HCT116 (cell line): ENCODE results near the gene SLA2.

ENCODE experiments used
- CEBPB ChIP-seq: IDR thresholded peaks from 2 replicates; pipeline ENCODE4 v1.6.1; 2012; ENCODE audit warnings: low read depth
- EZH2 ChIP-seq: fragments of 200-600 bp; sonication (generic); IDR thresholded peaks from 2 replicates; pipeline ENCODE4 v1.6.1; 2017; ENCODE audit warnings: antibody characterized with exemption, mixed run types
- EZH2phosphoT487 ChIP-seq: fragments of 200-600 bp; IDR thresholded peaks from 2 replicates; pipeline ENCODE4 v1.6.1; 2018; ENCODE audit warnings: antibody characterized with exemption, borderline replicate concordance
- JUND ChIP-seq: IDR thresholded peaks from 2 replicates; pipeline ENCODE4 v1.6.1; 2012
- POLR2A ChIP-seq: IDR thresholded peaks from 2 replicates; pipeline ENCODE4 v1.7.0; 2011; ENCODE audit warnings: borderline replicate concordance; ENCODE audit not compliant: insufficient read depth, insufficient read length; ENCODE audit errors: extremely low read depth
- RAD21 ChIP-seq: IDR thresholded peaks from 2 replicates; pipeline ENCODE4 v1.6.1; 2012; ENCODE audit warnings: low read depth, mild to moderate bottlenecking
- ZFX ChIP-seq: fragments of 450-650 bp; IDR thresholded peaks from 2 replicates; pipeline ENCODE4 v1.6.1; 2017
- TF ChIP-seq, protein P1 (sequence below): IDR thresholded peaks from 2 replicates; pipeline ENCODE4 v1.6.1; 2012
- TF ChIP-seq, protein P2 (sequence below), 3 experiments: fragments of 200-600 bp in 1 of 3; sonication (generic) in 1 of 3; IDR thresholded peaks in 2 of 3; conservative IDR thresholded peaks in 1 of 3; 2 replicates each; pipeline ENCODE4 v1.5.1; 2012 to 2017; ENCODE audit warnings: low read depth in 2 of 3, low read length in 2 of 3, antibody characterized with exemption in 1 of 3, borderline replicate concordance in 1 of 3, control low read depth in 1 of 3, mild to moderate bottlenecking in 1 of 3, mixed read lengths in 1 of 3, mixed run types in 1 of 3, moderate library complexity in 1 of 3; ENCODE audit not compliant: insufficient read depth in 1 of 3

DNA sequence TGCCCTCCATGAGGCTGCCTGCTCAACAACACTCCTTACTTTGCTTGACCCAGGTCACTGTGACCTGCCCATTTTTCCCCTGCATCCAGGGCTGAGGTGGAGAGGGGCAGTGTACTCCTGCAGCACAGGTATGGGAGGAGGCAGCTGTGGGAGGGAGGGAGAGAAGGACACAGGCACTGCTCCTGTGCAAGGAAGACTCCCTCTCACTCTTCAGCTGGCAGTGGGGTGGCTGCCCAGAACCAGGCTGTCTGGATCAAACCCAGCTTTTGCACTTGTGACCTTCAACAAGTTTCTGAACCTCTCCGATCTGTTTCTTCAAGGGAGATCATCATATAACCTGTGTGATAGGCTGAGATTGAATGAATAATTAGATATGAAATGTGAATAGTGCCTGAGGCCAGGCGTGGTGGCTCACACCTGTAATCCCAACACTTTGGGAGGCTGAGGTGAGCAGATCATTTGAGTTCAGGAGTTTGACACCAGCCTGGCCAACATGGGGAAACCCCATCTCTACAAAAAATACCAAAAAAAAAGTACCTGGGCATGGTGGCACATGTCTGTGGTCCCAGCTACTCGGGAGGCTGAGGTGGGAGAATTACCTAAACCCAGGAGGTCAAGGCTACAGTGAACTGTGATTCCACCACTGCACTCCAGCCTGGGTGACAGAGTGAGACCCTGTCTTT is 58.5 kb downstream of the SLA2 start:
- TF ChIP-seq POLR2A (no peak), ZFX (no peak), RAD21 (no peak), CEBPB (no peak), EZH2 (no peak), EZH2phosphoT487 (no peak), JUND (no peak)
- TF ChIP-seq, protein P1, sequence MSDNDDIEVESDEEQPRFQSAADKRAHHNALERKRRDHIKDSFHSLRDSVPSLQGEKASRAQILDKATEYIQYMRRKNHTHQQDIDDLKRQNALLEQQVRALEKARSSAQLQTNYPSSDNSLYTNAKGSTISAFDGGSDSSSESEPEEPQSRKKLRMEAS = no peak
- TF ChIP-seq, protein P2, sequence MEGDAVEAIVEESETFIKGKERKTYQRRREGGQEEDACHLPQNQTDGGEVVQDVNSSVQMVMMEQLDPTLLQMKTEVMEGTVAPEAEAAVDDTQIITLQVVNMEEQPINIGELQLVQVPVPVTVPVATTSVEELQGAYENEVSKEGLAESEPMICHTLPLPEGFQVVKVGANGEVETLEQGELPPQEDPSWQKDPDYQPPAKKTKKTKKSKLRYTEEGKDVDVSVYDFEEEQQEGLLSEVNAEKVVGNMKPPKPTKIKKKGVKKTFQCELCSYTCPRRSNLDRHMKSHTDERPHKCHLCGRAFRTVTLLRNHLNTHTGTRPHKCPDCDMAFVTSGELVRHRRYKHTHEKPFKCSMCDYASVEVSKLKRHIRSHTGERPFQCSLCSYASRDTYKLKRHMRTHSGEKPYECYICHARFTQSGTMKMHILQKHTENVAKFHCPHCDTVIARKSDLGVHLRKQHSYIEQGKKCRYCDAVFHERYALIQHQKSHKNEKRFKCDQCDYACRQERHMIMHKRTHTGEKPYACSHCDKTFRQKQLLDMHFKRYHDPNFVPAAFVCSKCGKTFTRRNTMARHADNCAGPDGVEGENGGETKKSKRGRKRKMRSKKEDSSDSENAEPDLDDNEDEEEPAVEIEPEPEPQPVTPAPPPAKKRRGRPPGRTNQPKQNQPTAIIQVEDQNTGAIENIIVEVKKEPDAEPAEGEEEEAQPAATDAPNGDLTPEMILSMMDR (IDR thresholded peaks at IDR 0.05 in 2 of 3, conservative IDR thresholded peaks at IDR 0.05 in 1 of 3; ENCODE audit: borderline replicate concordance in 1 of 3, insufficient read depth in 1 of 3, low read depth in 2 of 3, low read length in 2 of 3) = no peak
